Neuronal stem cell (in vitro differentiated cells): ENCODE data around the gene PDCD1.

ENCODE experiments used
- DNase-seq: peaks from one replicate; pipeline ENCODE4 v3.0.0-alpha.2; 2013; ENCODE audit warnings: low spot score
- H2AFZ ChIP-seq: one replicate; pipeline ENCODE4 v1.6.1; 2013; ENCODE audit warnings: mild to moderate bottlenecking, low read length, inconsistent platforms
- H2AK5ac ChIP-seq: 2 replicates; pipeline ENCODE4 v1.6.1; 2013; ENCODE audit warnings: low read depth, mild to moderate bottlenecking, inconsistent platforms, low read length, moderate library complexity, mixed read lengths
- H2BK120ac ChIP-seq: 2 replicates; pipeline ENCODE4 v1.6.1; 2013; ENCODE audit warnings: low read depth, mild to moderate bottlenecking, inconsistent platforms, low read length, moderate library complexity, mixed read lengths
- H2BK12ac ChIP-seq: one replicate; pipeline ENCODE4 v1.6.1; 2013; ENCODE audit warnings: low read length, inconsistent platforms
- H2BK15ac ChIP-seq: 2 replicates; pipeline ENCODE4 v1.6.1; 2013; ENCODE audit warnings: mild to moderate bottlenecking, low read length, inconsistent platforms, mixed read lengths
- H2BK5ac ChIP-seq: one replicate; pipeline ENCODE4 v1.6.1; 2013; ENCODE audit warnings: inconsistent platforms, mild to moderate bottlenecking, low read length, moderate library complexity
- H3K14ac ChIP-seq: one replicate; pipeline ENCODE4 v1.6.1; 2013; ENCODE audit warnings: low read length, inconsistent platforms
- H3K18ac ChIP-seq: 2 replicates; pipeline ENCODE4 v1.6.1; 2013; ENCODE audit warnings: low read length, inconsistent platforms
- H3K23ac ChIP-seq: 2 replicates; pipeline ENCODE4 v1.6.1; 2013; ENCODE audit warnings: low read depth, mild to moderate bottlenecking, mixed read lengths, low read length, inconsistent platforms; ENCODE audit not compliant: poor library complexity
- H3K27ac ChIP-seq: replicated peaks from 3 replicates; pipeline ENCODE4 v1.5.1; 2013; ENCODE audit warnings: low read length, inconsistent platforms
- H3K27me3 ChIP-seq, 3 experiments: 2 replicates each; pipeline ENCODE4 v1.6.1; 2013; ENCODE audit warnings: low read length in 3 of 3, mild to moderate bottlenecking in 2 of 3, inconsistent platforms in 1 of 3, low read depth in 1 of 3, mixed read lengths in 1 of 3, moderate library complexity in 1 of 3; ENCODE audit not compliant: control insufficient read depth in 3 of 3, insufficient read depth in 3 of 3
- H3K36me3 ChIP-seq, 2 donors: replicated peaks in 1 of 2; 2 replicates each; pipeline ENCODE4 v1.6.1; 2013; ENCODE audit warnings: low read length in 2 of 2; ENCODE audit not compliant: control insufficient read depth in 2 of 2, insufficient read depth in 2 of 2
- H3K4ac ChIP-seq: 2 replicates; pipeline ENCODE4 v1.6.1; 2013; ENCODE audit warnings: inconsistent platforms, mild to moderate bottlenecking, low read length, moderate library complexity
- H3K4me1 ChIP-seq, 2 donors: 1 replicate in 1 of 2; 2 replicates in 1 of 2; pipeline ENCODE4 v1.6.1; 2013; ENCODE audit warnings: low read length in 2 of 2, low read depth in 1 of 2; ENCODE audit not compliant: control insufficient read depth in 2 of 2, insufficient read depth in 1 of 2
- H3K4me2 ChIP-seq: one replicate; pipeline ENCODE4 v1.6.1; 2013; ENCODE audit warnings: mild to moderate bottlenecking, low read length, inconsistent platforms; ENCODE audit not compliant: insufficient read depth, poor library complexity, severe bottlenecking
- H3K4me3 ChIP-seq, 2 donors: 2 replicates each; pipeline ENCODE4 v1.5.1; 2013; ENCODE audit warnings: low read length in 2 of 2, mild to moderate bottlenecking in 2 of 2, inconsistent platforms in 1 of 2, moderate library complexity in 1 of 2
- H3K79me1 ChIP-seq: one replicate; pipeline ENCODE4 v1.6.1; 2013; ENCODE audit warnings: low read depth, mild to moderate bottlenecking, inconsistent platforms, low read length, moderate library complexity
- H3K9ac ChIP-seq: one replicate; pipeline ENCODE4 v1.6.1; 2013; ENCODE audit warnings: mild to moderate bottlenecking, low read depth, low read length, inconsistent platforms; ENCODE audit not compliant: poor library complexity
- H3K9me3 ChIP-seq, 2 donors: replicated peaks in 1 of 2; 2 replicates each; pipeline versions ENCODE3 to v1.6.1; 2013; ENCODE audit warnings: low read length in 2 of 2, mild to moderate bottlenecking in 2 of 2, inconsistent platforms in 1 of 2, low read depth in 1 of 2, mixed read lengths in 1 of 2, moderate library complexity in 1 of 2; ENCODE audit not compliant: control insufficient read depth in 2 of 2, insufficient read depth in 1 of 2
- H4K8ac ChIP-seq: one replicate; pipeline ENCODE4 v1.6.1; 2013; ENCODE audit warnings: low read depth, mild to moderate bottlenecking, inconsistent platforms, low read length, moderate library complexity
- H4K91ac ChIP-seq: one replicate; pipeline ENCODE4 v1.6.1; 2013; ENCODE audit warnings: low read length, low read depth, mild to moderate bottlenecking, inconsistent platforms; ENCODE audit not compliant: poor library complexity
- WGBS, 2 donors: extraction: QIAGEN DNeasy Blood & Tissue Kit; methylation state at CpG; one replicate each; pipeline ENCODE4 v1.1.7; 2013; ENCODE audit warnings: missing lambda C conversion rate in 2 of 2, mixed read lengths in 1 of 2; ENCODE audit not compliant: insufficient read length in 2 of 2, insufficient replicate concordance in 1 of 2; ENCODE audit errors: extremely low coverage in 2 of 2; 5-methylcytosine and 5-hydroxymethylcytosine counted together

The PDCD1 gene

DNA sequence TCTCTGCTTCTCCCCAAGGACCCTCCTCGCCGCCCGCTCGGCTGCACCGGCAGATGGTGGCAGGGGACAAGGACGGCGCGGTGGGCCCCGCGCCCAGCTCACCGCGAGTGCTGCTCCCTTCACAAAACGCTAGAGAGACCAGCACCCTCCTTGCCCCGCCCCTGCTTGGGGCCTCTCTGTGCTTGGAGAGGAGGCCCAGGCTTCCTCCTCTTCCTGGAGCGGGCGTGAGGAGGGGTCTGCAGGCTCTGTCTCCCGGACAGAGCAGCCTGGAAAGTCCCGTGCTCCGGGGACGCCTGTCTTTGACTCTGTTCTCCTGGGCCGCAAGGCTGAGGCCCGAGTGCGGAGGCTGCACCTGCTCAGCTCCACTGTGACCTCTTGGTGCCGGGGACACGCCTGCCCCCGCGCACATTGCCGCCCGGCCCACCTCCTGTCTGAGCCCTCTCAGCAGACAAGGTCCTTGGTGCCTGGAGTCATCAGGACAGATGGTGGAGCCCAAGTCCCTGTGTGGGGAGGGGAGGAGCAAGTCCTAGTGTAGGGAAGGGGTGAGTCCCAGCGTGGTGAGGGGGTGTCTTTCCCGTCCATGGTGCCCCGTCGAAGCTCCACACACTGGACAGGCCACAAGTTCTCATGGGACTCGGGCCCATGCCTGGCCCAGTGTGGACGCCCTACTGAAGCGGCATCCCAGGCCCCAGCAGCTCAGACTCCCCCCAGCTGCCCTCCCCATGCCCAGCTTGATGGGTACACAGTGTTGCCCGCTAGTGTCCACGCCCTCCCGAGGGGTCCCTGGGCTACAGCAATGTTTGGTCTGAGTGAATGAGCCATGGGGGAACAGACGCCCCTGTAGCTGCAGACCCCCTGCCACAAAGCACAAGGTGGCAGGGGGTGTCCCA is 44.7 kb upstream of the PDCD1 start:
- H2AK5ac ChIP-seq = peak overlapping the region; percentile 95
- no peak overlapping the region for H2BK120ac ChIP-seq
- no peaks in the 10 kb centered on the region for H3K9me3 ChIP-seq
- no peak overlapping the region for H3K4ac ChIP-seq
- no peak overlapping the region for H2BK15ac ChIP-seq
- no peak overlapping the region for H4K91ac ChIP-seq
- no peak overlapping the region for H2AFZ ChIP-seq
- no peak overlapping the region for H2BK5ac ChIP-seq
- H3K14ac ChIP-seq = peak overlapping the region; percentile 71
- peaks cover 0 to 16% of the 10 kb centered on the region in 2 donors for H3K4me1 ChIP-seq
- no peak overlapping the region for H3K4me3 ChIP-seq
- no peak overlapping the region for H3K4me2 ChIP-seq
- peaks cover 3% of the 10 kb centered on the region for H3K79me1 ChIP-seq
- H4K8ac ChIP-seq = no peak overlapping the region
- peaks cover 0 to 23% (median 10%) of the 10 kb centered on the region in 3 experiments for H3K27me3 ChIP-seq
- no peaks in the 10 kb centered on the region for H3K36me3 ChIP-seq
- H3K23ac ChIP-seq = no peak overlapping the region
- no peak overlapping the region for H3K9ac ChIP-seq
- H3K18ac ChIP-seq = peak overlapping the region; percentile 64
- no peak overlapping the region for H3K27ac ChIP-seq
- no peak overlapping the region for H2BK12ac ChIP-seq
- no CpG with 5 or more reads among the region's 40 CpGs for WGBS, 2 donors
- no peak for DNase-seq

DNA sequence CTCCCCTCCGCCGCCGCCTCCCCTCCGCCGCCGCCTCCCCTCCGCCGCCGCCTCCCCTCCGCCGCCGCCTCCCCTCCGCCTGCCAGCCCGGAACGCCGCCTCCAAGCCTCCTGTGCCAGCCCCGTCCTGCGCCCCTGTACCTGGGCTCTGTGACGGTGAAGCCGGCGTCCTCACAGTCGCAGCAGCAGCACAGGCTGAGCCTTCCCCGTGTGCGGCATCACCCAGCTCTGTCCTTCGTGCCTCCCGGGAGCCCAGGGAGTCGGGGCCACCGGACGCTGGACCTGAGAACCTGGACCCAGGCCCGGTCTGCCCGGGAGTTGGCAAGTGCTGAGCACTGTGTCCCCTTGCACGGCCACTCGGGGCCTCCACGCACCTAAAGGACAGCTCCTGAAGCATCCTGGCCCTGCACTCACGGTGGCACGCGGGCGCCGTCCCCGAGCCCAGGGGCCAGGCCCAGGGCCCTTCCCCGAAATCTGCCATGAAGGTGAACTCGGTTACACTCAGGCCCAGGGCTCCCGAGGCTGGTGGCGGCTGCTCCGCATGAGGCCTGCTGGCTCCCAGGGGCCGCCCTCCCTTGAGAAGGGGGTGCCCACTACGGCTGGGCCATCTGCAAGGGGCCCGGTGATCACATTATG is 43.8 kb upstream of the PDCD1 start:
- Histone ChIP-seq H3K79me1 (peaks cover 3% of the 10 kb centered on the region), H3K36me3 (no peaks in the 10 kb centered on the region), H3K4me3 (no peak overlapping the region), H4K8ac (peak overlapping the region; percentile 48), H3K27ac (no peak overlapping the region), H3K14ac (peak overlapping the region; percentile 71), H3K18ac (peak overlapping the region; percentile 87), H2AK5ac (peak overlapping the region; percentile 81), H2BK5ac (peak overlapping the region; percentile 75), H3K4me2 (peak overlapping the region; percentile 33), H3K9ac (peak overlapping the region; percentile 44), H2AFZ (peak overlapping the region; percentile 59), H3K9me3 (no peaks in the 10 kb centered on the region), H3K23ac (peak overlapping the region; percentile 73), H3K27me3 (peaks cover 0 to 23% (median 10%) of the 10 kb centered on the region in 3 experiments), H3K4me1 (peaks cover 0 to 16% of the 10 kb centered on the region in 2 donors), H2BK120ac (peak overlapping the region; percentile 91), H2BK15ac (peak overlapping the region; percentile 75), H3K4ac (peak overlapping the region; percentile 89), H2BK12ac (peak overlapping the region; percentile 99), H4K91ac (no peak overlapping the region)
- no CpG with 5 or more reads among the region's 48 CpGs for WGBS, 2 donors
- no peak for DNase-seq

DNA sequence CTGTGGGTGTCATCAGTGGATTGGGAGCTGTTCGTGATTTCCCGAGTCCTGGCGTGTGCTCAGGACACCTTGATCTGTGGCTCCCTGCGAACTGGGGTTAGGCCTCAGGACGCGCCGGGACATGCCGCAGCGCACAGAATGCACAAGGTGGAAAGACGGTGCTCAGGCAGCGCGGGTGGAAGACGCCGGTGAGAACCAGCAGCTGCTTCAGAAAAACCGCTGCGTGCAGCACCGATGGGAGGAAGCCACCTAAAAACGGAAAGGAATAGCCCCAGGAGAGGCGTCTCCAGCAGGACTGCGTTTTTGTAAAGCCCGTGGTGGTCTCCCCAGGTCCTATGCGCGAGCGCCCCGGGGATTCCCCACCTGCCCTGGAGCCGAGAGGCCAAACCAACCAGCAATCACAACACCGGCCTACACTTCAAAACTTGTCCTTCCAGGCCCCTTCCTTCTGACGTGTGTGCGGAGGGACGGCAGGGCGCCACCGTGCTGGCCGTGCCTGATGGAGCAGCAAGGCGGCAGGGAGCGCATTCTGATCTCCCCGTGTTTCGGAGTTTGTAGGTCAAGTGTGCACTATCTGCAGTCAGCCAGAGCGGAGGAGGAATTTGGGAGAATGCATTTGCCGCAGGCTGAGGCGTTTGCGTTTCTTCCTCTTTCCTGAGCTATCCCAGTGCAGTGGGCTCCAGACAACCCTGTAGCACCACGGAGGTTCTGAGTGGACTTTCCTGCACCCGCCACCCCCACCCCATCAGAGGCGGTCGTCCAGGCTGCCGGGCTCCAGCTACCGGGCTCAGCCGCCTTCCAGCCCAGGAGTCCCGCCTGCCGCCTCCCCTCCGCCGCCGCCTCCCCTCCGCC is 43.0 kb upstream of the PDCD1 start:
- Histone ChIP-seq H2BK15ac (no peak overlapping the region), H2BK120ac (no peak overlapping the region), H3K4ac (no peak overlapping the region), H3K4me1 (peaks cover 0 to 16% of the 10 kb centered on the region in 2 donors), H2BK5ac (no peak overlapping the region), H3K36me3 (no peaks in the 10 kb centered on the region), H3K27me3 (peaks cover 0 to 23% (median 10%) of the 10 kb centered on the region in 3 experiments), H3K9ac (no peak overlapping the region), H4K91ac (no peak overlapping the region), H3K23ac (peak overlapping the region; percentile 73), H3K9me3 (no peaks in the 10 kb centered on the region), H2BK12ac (no peak overlapping the region), H2AFZ (peak overlapping the region; percentile 48), H3K4me2 (peak overlapping the region; percentile 34), H4K8ac (no peak overlapping the region), H3K4me3 (peak overlapping the region in 1 of 2 donors; percentile 12), H3K18ac (peak overlapping the region; percentile 79), H3K79me1 (peaks cover 3% of the 10 kb centered on the region), H3K14ac (peak overlapping the region; percentile 91), H2AK5ac (no peak overlapping the region), H3K27ac (no peak overlapping the region)
- no peak for DNase-seq
- WGBS, 2 donors = no CpG with 5 or more reads among the region's 54 CpGs
